Neuronal stem cell (in vitro differentiated cells): ENCODE data around the gene MUSK.

Experiments
- DNase-seq: peaks from one replicate; pipeline ENCODE4 v3.0.0-alpha.2; 2013; ENCODE audit warnings: low spot score
- H2AFZ ChIP-seq: one replicate; pipeline ENCODE4 v1.6.1; 2013; ENCODE audit warnings: mild to moderate bottlenecking, low read length, inconsistent platforms
- H2AK5ac ChIP-seq: 2 replicates; pipeline ENCODE4 v1.6.1; 2013; ENCODE audit warnings: low read depth, mild to moderate bottlenecking, inconsistent platforms, low read length, moderate library complexity, mixed read lengths
- H2BK120ac ChIP-seq: 2 replicates; pipeline ENCODE4 v1.6.1; 2013; ENCODE audit warnings: low read depth, mild to moderate bottlenecking, inconsistent platforms, low read length, moderate library complexity, mixed read lengths
- H2BK12ac ChIP-seq: one replicate; pipeline ENCODE4 v1.6.1; 2013; ENCODE audit warnings: low read length, inconsistent platforms
- H2BK15ac ChIP-seq: 2 replicates; pipeline ENCODE4 v1.6.1; 2013; ENCODE audit warnings: mild to moderate bottlenecking, low read length, inconsistent platforms, mixed read lengths
- H2BK5ac ChIP-seq: one replicate; pipeline ENCODE4 v1.6.1; 2013; ENCODE audit warnings: inconsistent platforms, mild to moderate bottlenecking, low read length, moderate library complexity
- H3K14ac ChIP-seq: one replicate; pipeline ENCODE4 v1.6.1; 2013; ENCODE audit warnings: low read length, inconsistent platforms
- H3K18ac ChIP-seq: 2 replicates; pipeline ENCODE4 v1.6.1; 2013; ENCODE audit warnings: low read length, inconsistent platforms
- H3K23ac ChIP-seq: 2 replicates; pipeline ENCODE4 v1.6.1; 2013; ENCODE audit warnings: low read depth, mild to moderate bottlenecking, mixed read lengths, low read length, inconsistent platforms; ENCODE audit not compliant: poor library complexity
- H3K27ac ChIP-seq: replicated peaks from 3 replicates; pipeline ENCODE4 v1.5.1; 2013; ENCODE audit warnings: low read length, inconsistent platforms
- H3K27me3 ChIP-seq, 3 experiments: 2 replicates each; pipeline ENCODE4 v1.6.1; 2013; ENCODE audit warnings: low read length in 3 of 3, mild to moderate bottlenecking in 2 of 3, inconsistent platforms in 1 of 3, low read depth in 1 of 3, mixed read lengths in 1 of 3, moderate library complexity in 1 of 3; ENCODE audit not compliant: control insufficient read depth in 3 of 3, insufficient read depth in 3 of 3
- H3K36me3 ChIP-seq, 2 donors: replicated peaks in 1 of 2; 2 replicates each; pipeline ENCODE4 v1.6.1; 2013; ENCODE audit warnings: low read length in 2 of 2; ENCODE audit not compliant: control insufficient read depth in 2 of 2, insufficient read depth in 2 of 2
- H3K4ac ChIP-seq: 2 replicates; pipeline ENCODE4 v1.6.1; 2013; ENCODE audit warnings: inconsistent platforms, mild to moderate bottlenecking, low read length, moderate library complexity
- H3K4me1 ChIP-seq, 2 donors: 1 replicate in 1 of 2; 2 replicates in 1 of 2; pipeline ENCODE4 v1.6.1; 2013; ENCODE audit warnings: low read length in 2 of 2, low read depth in 1 of 2; ENCODE audit not compliant: control insufficient read depth in 2 of 2, insufficient read depth in 1 of 2
- H3K4me2 ChIP-seq: one replicate; pipeline ENCODE4 v1.6.1; 2013; ENCODE audit warnings: mild to moderate bottlenecking, low read length, inconsistent platforms; ENCODE audit not compliant: insufficient read depth, poor library complexity, severe bottlenecking
- H3K4me3 ChIP-seq, 2 donors: 2 replicates each; pipeline ENCODE4 v1.5.1; 2013; ENCODE audit warnings: low read length in 2 of 2, mild to moderate bottlenecking in 2 of 2, inconsistent platforms in 1 of 2, moderate library complexity in 1 of 2
- H3K79me1 ChIP-seq: one replicate; pipeline ENCODE4 v1.6.1; 2013; ENCODE audit warnings: low read depth, mild to moderate bottlenecking, inconsistent platforms, low read length, moderate library complexity
- H3K9ac ChIP-seq: one replicate; pipeline ENCODE4 v1.6.1; 2013; ENCODE audit warnings: mild to moderate bottlenecking, low read depth, low read length, inconsistent platforms; ENCODE audit not compliant: poor library complexity
- H3K9me3 ChIP-seq, 2 donors: replicated peaks in 1 of 2; 2 replicates each; pipeline versions ENCODE3 to v1.6.1; 2013; ENCODE audit warnings: low read length in 2 of 2, mild to moderate bottlenecking in 2 of 2, inconsistent platforms in 1 of 2, low read depth in 1 of 2, mixed read lengths in 1 of 2, moderate library complexity in 1 of 2; ENCODE audit not compliant: control insufficient read depth in 2 of 2, insufficient read depth in 1 of 2
- H4K8ac ChIP-seq: one replicate; pipeline ENCODE4 v1.6.1; 2013; ENCODE audit warnings: low read depth, mild to moderate bottlenecking, inconsistent platforms, low read length, moderate library complexity
- H4K91ac ChIP-seq: one replicate; pipeline ENCODE4 v1.6.1; 2013; ENCODE audit warnings: low read length, low read depth, mild to moderate bottlenecking, inconsistent platforms; ENCODE audit not compliant: poor library complexity
- WGBS, 2 donors: extraction: QIAGEN DNeasy Blood & Tissue Kit; methylation state at CpG; one replicate each; pipeline ENCODE4 v1.1.7; 2013; ENCODE audit warnings: missing lambda C conversion rate in 2 of 2, mixed read lengths in 1 of 2; ENCODE audit not compliant: insufficient read length in 2 of 2, insufficient replicate concordance in 1 of 2; ENCODE audit errors: extremely low coverage in 2 of 2; 5-methylcytosine and 5-hydroxymethylcytosine counted together

MUSK gene

GRCh38 chr9:110837401-110838005 lies 168.9 kb downstream of the MUSK start:
- no peaks in the 10 kb centered on the region for H3K36me3 ChIP-seq
- no peak overlapping the region for H3K4me2 ChIP-seq
- H2BK15ac ChIP-seq, result no peak overlapping the region
- H3K14ac ChIP-seq, result no peak overlapping the region
- no peak overlapping the region for H3K23ac ChIP-seq
- WGBS, 2 donors, result no CpG with 5 or more reads among the region's 2 CpGs
- no peak overlapping the region for H4K8ac ChIP-seq
- H3K9ac ChIP-seq, result no peak overlapping the region
- no peak overlapping the region for H3K4me3 ChIP-seq
- H2BK5ac ChIP-seq, result no peak overlapping the region
- H3K4me1 ChIP-seq, result no peaks in the 10 kb centered on the region
- no peak overlapping the region for H3K27ac ChIP-seq
- no peaks in the 10 kb centered on the region for H3K79me1 ChIP-seq
- no peak overlapping the region for H2AK5ac ChIP-seq
- H4K91ac ChIP-seq, result no peak overlapping the region
- H2BK120ac ChIP-seq, result no peak overlapping the region
- H2AFZ ChIP-seq, result no peak overlapping the region
- peaks cover 0 to 2% of the 10 kb centered on the region in 2 donors for H3K9me3 ChIP-seq
- no peak overlapping the region for H3K18ac ChIP-seq
- no peak overlapping the region for H2BK12ac ChIP-seq
- no peak overlapping the region for H3K4ac ChIP-seq
- H3K27me3 ChIP-seq, result no peaks in the 10 kb centered on the region
- no peak for DNase-seq

GRCh38 chr9:110842169-110842568 lies 173.6 kb downstream of the MUSK start:
- Histone ChIP-seq H3K27ac (no peak overlapping the region), H3K23ac (no peak overlapping the region), H3K9ac (no peak overlapping the region), H2BK15ac (no peak overlapping the region), H4K91ac (no peak overlapping the region), H3K4me2 (no peak overlapping the region), H2AK5ac (no peak overlapping the region), H4K8ac (no peak overlapping the region), H2BK5ac (no peak overlapping the region), H3K14ac (no peak overlapping the region), H3K4me3 (no peak overlapping the region), H3K4me1 (no peaks in the 10 kb centered on the region), H3K36me3 (no peaks in the 10 kb centered on the region), H2AFZ (no peak overlapping the region), H3K18ac (no peak overlapping the region), H3K9me3 (peaks cover 0 to 3% of the 10 kb centered on the region in 2 donors), H2BK120ac (no peak overlapping the region), H3K27me3 (no peaks in the 10 kb centered on the region), H3K79me1 (no peaks in the 10 kb centered on the region), H3K4ac (no peak overlapping the region), H2BK12ac (no peak overlapping the region)
- WGBS, 2 donors, result no CpG with 5 or more reads among the region's 9 CpGs
- no peak for DNase-seq

- Histone ChIP-seq H3K9me3 (peaks cover 0 to 3% of the 10 kb centered on the region in 2 donors), H2BK12ac (no peak overlapping the region), H3K36me3 (no peaks in the 10 kb centered on the region), H3K4me1 (no peaks in the 10 kb centered on the region), H2BK15ac (no peak overlapping the region), H3K9ac (no peak overlapping the region), H3K4ac (no peak overlapping the region), H3K23ac (no peak overlapping the region), H3K14ac (no peak overlapping the region), H3K27ac (no peak overlapping the region), H2AK5ac (no peak overlapping the region), H3K18ac (no peak overlapping the region), H2AFZ (no peak overlapping the region), H3K79me1 (no peaks in the 10 kb centered on the region), H4K91ac (no peak overlapping the region), H4K8ac (no peak overlapping the region), H2BK5ac (no peak overlapping the region), H3K27me3 (no peaks in the 10 kb centered on the region), H3K4me2 (no peak overlapping the region), H3K4me3 (no peak overlapping the region), H2BK120ac (no peak overlapping the region)
- no peak for DNase-seq
- no CpG with 5 or more reads among the region's 3 CpGs for WGBS, 2 donors
These were observed 174.4 kb downstream of the MUSK start for GRCh38 chr9:110842986-110843385.

- no peak overlapping the region for H2AFZ ChIP-seq
These were observed 175.5 kb downstream of the MUSK start for GRCh38 chr9:110844121-110844520.

More at GRCh38 chr9:110844121-110844520, 175.5 kb downstream of the MUSK start:
- no peak overlapping the region for H4K91ac ChIP-seq
- no peak for DNase-seq
- no peak overlapping the region for H2BK5ac ChIP-seq
- H2BK15ac ChIP-seq, result no peak overlapping the region
- H2BK12ac ChIP-seq, result no peak overlapping the region
- H3K9ac ChIP-seq, result no peak overlapping the region
- H3K14ac ChIP-seq, result no peak overlapping the region
- H3K4me2 ChIP-seq, result no peak overlapping the region
- H2AK5ac ChIP-seq, result no peak overlapping the region
- H3K27ac ChIP-seq, result no peak overlapping the region
- no CpG with 5 or more reads among the region's 1 CpG for WGBS, 2 donors
- H3K4me1 ChIP-seq, result no peaks in the 10 kb centered on the region
- peaks cover 0 to 3% of the 10 kb centered on the region in 2 donors for H3K9me3 ChIP-seq
- H3K36me3 ChIP-seq, result no peaks in the 10 kb centered on the region
- no peak overlapping the region for H4K8ac ChIP-seq
- no peaks in the 10 kb centered on the region for H3K79me1 ChIP-seq
- no peaks in the 10 kb centered on the region for H3K27me3 ChIP-seq
- no peak overlapping the region for H3K4ac ChIP-seq
- no peak overlapping the region for H3K4me3 ChIP-seq
- no peak overlapping the region for H2BK120ac ChIP-seq
- H3K23ac ChIP-seq, result no peak overlapping the region
- H3K18ac ChIP-seq, result no peak overlapping the region
